DND-41 (cell line): Measurements from ENCODE around the gene ERICH2.
A peak's percentile ranks its signal among the peaks of the same experiment; 100 is the strongest.

ENCODE experiments used
- EZH2 ChIP-seq: IDR thresholded peaks from 3 replicates; pipeline ENCODE4 v1.6.1; 2012; ENCODE audit warnings: borderline replicate concordance, low read depth, mild to moderate bottlenecking, moderate library complexity, low read length, inconsistent platforms; ENCODE audit not compliant: severe bottlenecking
- TF ChIP-seq, protein P1 (sequence below): IDR thresholded peaks from 2 replicates; pipeline ENCODE4 v1.5.1; 2012; ENCODE audit warnings: borderline replicate concordance, low read length, moderate library complexity, mild to moderate bottlenecking; ENCODE audit not compliant: poor library complexity, severe bottlenecking; ENCODE audit errors: extremely low read depth

DNA sequence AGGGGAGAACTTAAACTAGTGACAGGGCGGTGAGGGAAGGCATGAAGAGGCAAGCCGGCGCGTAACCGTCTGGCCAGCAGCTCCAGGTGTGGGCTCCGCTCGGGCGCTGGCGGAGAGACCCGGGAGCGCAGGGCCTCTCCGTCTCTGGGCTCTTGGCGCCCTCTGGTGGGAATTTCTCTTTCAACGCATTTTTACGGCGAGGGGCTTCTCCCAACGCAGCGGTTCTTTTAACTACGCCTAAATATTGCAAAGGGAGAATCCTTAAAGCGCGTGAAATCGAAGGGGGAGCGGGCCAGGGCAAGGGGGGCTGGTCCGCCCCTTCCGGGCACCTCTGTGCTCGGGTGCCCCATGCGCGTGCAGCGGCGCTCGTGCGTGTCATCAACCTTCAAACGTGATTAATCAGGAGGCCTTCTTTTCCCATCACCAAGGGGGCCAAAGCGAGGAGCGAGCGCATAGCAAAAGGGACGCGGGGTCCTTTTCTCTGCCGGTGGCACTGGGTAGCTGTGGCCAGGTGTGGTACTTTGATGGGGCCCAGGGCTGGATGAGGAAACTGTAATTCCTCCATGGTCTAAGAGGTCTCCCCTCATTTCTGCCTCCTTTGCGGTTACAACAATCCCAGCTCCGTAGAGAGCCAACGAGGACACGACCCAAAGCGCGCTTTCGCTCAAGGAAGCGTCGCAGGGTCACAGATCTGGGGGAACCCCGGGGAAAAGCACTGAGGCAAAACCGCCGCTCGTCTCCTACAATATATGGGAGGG, 45.7 kb downstream of the ERICH2 start:
- TF ChIP-seq, protein P1, sequence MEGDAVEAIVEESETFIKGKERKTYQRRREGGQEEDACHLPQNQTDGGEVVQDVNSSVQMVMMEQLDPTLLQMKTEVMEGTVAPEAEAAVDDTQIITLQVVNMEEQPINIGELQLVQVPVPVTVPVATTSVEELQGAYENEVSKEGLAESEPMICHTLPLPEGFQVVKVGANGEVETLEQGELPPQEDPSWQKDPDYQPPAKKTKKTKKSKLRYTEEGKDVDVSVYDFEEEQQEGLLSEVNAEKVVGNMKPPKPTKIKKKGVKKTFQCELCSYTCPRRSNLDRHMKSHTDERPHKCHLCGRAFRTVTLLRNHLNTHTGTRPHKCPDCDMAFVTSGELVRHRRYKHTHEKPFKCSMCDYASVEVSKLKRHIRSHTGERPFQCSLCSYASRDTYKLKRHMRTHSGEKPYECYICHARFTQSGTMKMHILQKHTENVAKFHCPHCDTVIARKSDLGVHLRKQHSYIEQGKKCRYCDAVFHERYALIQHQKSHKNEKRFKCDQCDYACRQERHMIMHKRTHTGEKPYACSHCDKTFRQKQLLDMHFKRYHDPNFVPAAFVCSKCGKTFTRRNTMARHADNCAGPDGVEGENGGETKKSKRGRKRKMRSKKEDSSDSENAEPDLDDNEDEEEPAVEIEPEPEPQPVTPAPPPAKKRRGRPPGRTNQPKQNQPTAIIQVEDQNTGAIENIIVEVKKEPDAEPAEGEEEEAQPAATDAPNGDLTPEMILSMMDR, result peak; percentile 54
- no peak for TF ChIP-seq EZH2
